GM19240 (cell line): ENCODE measurements around the gene UNKL.

Experiments
- DNase-seq: peaks from one replicate; pipeline ENCODE4 v3.0.0; 2011; ENCODE audit warnings: low spot score; ENCODE audit not compliant: insufficient read length

UNKL gene

DNA sequence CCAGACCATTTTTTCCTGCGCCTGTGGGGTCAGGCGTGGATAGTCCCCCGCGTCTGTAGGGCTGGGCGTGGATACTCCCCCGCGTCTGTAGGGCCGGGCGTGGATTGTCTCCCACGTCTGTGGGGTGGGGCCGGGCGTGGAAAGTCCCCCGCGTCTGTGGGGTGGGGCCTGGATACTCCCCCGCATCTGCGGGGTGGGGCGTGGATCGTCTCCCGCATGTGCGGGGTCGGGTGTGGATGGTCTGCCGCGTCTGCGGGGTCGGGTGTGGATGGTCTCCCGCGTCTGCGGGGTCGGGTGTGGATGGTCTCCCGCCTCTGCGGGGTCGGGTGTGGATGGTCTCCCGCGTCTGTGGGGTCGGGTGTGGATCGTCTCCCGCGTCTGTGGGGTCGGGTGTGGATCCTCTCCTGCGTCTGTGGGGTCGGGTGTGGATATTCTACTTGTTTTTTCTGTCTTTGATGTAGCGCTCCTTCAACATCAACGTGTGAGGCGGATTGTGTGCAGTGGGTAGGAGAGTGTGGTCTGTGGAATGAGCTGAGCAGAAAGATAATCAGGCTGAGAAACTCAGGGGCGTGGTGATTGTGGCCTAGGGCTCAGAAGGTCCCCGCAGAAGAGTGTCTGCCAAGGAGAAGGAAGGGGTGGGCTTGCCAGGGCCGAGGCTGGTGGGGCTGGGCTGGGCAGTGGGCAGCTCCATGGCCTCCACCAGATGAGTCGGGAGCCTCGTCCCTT, 59.5 kb downstream of the UNKL start:
- no peak for DNase-seq

DNA sequence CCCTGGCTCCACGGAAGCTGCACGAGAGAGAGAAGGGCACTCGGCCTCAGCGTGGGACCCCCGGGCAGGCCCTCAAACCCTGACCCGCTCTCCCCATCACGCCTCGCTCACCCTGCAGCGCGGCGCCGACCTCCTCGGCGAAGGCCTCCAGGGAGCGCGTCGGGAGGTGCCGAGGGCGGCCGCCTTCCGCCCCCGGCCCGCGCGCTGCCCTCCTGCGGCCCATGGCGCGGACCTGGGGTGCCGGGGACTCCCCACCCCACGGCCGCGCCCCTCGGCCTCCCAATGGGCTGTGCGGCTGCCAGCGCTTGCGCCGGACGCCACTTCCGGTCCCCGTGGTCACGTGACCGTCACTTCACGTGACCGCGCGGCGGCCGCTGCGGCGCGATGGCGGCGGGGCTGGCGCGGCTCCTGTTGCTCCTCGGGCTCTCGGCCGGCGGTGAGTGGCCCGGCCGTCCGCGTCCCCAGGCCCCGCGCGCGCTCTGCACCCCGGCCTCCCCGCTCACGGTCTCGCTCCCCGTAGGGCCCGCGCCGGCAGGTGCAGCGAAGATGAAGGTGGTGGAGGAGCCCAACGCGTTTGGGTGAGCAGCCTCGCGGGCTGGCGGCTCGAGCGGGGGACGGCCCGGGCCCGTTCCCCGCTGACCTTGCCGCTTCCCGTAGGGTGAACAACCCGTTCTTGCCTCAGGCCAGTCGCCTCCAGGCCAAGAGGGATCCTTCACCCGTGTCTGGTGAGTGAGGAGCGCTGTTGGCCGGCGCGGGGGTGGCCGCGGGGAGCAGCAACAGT, 62.7 kb downstream of the UNKL start, which contains the start of the genes GNPTG and TSR3:
TSS of gene GNPTG (plus strand) at position 350 of the 781 bp plus-strand sequence. CDS start at position 385, 35 bp downstream.
TSS of gene TSR3 (minus strand) at position 297 of the 781 bp plus-strand sequence. CDS start at position 223, 74 bp downstream.
- DNase-seq = peak; percentile 91

DNA sequence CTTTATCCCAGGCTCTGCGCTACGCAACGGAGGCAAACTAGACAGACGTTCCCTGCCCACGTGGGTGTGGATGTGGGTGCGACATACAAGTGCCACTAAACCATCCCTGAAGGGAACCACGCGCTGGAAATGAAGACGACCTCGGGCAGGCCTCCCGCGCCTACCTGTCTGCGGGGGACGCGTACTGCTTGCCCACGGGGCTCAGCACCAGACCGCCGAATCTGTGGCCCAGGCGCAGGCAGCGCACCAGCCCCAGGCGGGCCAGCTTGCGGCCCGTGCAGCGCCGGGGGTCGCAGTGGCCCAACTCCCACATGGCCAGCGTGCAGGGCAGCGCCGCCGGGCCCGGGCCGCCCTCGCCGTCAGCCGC, 63.3 kb downstream of the UNKL start:
- no peak for DNase-seq

DNA sequence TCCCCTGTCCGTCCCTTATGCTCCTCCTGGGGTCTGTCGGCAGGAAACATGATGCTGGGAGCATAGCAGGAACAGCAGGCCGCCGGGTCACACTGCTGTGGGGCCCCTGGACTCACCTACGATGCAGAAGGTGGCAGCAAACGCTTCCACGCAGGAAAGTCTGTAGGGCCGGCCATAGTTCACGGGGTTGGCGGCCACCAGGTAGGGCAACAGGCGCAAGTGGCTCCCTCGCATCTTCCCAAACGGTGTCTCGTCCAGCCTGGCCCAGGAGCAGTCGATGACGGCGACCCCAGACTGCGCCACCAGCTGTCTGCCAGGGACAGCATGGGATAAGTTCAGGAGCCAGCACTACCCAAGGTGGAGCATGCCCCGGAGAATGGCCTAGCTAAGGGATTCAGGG, 63.8 kb downstream of the UNKL start:
- no peak for DNase-seq

DNA sequence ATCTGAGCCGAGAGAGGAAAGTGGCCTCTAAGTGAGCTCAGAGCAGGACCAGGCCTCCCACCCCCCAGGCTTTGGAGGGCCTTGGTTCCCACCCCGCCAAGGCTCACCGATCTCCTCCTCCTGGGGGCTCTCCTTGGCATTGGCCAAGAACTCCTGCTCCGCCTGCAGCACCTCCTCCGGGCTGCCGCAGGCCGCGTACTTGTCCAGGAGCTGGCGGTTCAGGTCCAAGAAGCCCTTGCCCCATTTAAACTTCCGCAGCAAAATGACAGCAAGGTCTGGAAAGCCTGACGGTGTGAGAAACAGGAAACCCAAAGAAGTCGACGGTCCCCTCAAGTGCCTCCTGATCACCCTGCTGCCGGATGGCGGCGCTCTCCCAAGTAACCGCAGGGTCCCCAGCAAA, 64.6 kb downstream of the UNKL start:
- DNase-seq = no peak

DNA sequence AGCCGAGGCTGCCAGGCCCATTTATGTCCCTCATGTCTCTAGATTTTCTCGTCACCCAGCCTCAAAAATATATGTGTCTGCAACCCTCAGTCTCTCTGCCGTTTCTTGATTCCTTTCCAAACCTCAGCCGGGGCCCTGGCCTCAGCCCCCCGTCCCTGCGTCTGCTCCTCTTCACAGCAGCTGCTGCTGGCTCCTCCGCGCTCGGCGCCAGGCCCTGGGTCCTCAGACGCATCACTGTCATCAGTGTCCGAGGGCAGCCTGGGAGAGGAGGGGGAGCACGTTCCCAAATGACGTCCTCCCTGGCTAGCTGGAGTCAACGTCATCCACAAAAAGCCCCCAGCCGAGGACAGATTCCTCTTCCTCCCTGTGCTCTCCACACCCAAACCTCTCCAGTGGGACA, 65.2 kb downstream of the UNKL start:
- no peak for DNase-seq

DNA sequence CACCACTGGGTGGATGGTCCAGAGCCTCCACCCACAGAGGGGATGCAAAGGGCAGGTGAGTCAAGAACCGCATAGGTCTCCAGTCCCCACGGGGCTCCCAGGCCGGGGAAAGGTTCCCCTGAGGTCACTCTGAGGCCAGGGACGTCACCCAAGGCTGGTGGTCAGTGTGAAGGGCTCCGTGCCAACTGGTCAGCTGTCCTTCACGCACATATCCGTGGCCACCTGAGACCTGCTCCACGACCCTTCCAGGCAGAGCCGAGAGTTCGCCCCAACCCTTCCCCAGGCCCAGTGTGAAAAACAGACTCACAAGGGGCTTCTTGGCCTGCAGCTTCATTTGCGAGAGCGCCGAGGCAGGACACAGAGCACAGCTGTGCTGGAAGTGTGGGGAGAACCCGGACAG, 65.6 kb downstream of the UNKL start:
- DNase-seq = no peak

DNA sequence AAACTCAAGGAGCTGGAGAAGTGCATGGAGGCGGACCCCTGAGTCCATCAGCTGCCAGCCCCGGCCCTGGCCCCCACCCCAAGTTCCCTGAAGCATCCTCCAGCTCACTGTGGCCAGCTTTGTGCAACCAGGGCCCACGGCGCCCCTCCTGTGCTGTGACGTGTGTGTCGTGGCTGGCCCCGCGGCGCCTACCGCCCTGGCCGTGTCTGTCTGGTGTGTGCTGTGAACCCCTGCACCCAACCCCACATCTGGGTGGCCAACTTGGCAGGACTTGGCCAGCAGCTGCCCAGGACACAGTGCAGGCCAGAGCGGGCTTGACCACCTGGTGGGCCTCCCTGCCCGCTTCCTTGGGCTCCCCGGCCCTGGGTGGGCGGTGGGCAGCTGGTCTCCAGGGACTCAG, 66.1 kb downstream of the UNKL start:
- no peak for DNase-seq

DNA sequence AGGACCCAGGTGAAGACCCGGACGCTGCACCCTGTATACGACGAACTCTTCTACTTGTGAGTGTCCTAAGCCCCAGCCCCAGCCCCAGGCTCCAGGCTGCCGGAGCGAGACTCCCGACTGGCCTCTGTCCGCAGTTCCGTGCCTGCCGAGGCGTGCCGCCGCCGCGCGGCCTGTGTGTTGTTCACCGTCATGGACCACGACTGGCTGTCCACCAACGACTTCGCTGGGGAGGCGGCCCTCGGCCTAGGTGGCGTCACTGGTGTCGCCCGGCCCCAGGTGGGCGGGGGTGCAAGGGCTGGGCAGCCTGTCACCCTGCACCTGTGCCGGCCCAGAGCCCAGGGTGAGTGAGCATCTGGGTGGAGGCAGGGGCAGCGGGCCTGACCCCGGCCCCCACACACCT, 66.5 kb downstream of the UNKL start:
- no peak for DNase-seq

DNA sequence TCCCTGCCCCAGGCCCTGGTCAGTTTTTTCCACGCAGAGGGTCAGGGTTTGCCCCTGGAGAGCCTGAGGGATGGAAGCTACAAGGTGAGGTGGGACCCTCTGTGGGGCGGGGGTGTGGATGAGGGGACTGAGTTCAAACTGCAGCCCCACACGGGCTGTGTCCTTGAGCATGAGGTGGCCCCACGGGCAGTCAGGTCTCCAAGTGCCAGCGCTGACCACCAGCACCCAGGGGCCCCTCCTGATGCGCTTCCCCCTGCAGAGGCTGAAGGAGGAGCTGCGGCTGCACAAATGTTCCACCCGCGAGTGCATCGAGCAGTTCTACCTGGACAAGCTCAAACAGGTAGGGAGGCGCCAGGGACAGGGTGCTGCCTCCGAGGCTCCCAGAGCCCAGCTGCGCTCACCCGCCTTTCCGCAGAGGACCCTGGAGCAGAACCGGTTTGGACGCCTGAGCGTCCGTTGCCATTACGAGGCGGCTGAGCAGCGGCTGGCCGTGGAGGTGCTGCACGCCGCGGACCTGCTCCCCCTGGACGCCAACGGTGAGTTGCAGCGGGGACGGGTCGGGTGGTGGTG, 67.1 kb downstream of the UNKL start:
- DNase-seq = no peak

DNA sequence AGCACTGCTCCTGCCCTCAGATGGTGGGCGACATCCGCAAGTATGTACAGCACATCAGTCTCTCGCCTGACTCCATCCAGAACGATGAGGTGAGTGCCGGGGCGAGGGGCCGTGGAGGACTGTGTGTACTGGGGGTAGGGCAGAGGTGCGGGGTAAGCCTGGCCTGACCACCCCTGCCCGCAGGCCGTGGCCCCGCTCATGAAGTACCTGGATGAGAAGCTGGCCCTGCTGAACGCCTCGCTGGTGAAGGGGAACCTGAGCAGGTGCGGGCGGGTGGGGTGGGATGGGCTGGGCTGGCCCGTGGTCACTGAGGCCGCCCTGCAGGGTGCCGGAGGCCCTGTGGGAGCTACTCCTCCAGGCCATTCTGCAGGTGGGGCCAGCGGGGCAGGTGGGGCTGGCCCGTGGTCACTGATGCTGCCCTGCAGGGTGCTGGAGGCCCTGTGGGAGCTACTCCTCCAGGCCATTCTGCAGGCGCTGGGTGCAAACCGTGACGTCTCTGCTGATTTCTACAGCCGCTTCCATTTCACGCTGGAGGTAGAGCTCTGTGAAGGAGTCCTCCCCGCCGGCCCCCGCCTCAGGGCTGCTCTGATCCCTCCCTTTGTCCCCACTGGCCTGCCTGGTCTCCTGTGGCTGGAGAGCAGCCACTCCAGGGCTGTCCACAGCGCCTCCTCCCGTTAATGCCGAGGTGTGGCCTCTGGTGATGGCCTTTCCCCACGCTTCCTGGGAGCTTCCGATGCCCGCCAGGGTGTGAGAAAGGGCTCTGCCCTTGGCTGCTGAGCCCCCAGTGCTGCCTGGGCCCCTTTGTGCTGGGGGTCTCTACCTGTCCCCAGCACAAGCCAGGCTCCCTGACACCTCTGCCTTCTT, 67.8 kb downstream of the UNKL start:
- no peak for DNase-seq

DNA sequence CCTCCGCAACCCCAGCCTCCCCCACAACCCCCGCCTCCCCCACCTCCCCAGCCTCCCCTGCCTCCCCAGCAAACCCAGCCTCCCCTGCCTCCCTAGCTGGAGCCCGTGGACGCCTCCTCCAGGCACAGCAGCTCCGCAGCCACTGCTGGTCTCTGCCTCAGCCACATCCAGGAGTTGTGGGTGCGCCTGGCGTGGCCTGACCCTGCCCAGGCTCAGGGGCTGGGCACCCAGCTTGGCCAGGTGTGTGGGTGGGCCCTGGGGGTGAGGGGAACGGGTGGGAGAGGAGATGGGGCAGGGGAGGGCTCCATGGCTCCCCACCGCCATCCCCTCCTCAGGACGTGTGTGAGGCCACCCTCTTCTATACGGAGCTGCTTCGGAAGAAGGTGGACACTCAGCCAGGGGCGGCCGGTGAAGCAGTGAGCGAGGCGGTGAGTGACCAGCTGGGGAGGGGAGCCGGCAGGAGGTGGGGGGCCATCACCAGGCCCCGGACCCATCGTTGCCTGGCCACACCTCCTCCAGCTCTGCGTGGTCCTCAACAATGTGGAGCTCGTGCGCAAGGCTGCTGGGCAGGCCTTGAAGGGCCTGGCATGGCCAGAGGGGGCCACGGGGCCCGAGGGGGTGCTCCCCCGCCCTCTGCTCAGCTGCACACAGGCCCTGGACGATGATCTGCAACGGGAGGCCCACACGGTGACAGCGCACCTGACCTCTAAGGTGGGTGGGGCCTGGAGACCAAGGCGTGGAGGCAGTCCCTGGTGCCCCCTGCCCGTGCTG, 68.7 kb downstream of the UNKL start:
- no peak for DNase-seq

DNA sequence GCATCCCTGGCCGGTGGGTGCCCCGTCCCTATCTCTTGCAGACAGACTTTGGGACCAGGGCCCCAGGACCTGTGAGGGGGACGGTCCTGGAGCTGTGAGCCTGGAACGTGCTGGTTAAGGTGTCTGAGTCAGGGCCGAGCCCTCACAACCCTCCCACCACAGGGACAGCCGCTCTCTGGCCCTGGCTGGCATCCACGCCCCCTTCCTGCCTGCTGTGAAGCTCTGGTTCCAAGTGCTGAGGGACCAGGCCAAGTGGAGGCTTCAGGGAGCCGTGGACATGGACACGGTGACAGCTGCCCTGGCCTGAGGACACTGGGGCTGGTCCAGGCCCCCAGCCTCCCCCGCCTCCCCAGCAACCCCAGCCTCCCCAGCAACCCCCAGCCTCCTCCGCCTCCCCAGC, 69.4 kb downstream of the UNKL start:
- DNase-seq = no peak

DNA sequence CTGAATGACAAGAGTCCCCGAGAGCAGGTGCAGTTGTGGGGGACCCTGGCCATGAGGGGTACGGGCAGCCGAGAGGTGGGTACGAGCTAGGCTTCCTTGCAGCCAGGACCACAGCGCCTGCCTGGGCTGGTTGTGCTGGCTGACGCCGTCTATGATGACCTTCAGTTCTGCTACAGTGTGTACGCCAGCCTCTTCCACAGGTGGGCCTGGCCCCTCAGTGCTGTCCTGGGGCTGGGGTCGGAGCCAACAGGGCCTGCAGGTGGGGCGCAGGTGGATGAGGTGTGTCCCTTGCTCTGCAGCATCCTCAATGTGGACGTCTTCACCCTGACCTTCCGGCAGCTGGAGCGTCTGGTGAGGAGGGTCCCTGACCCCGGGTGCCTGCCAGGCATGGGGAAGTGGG, 70.0 kb downstream of the UNKL start:
- no peak for DNase-seq

DNA sequence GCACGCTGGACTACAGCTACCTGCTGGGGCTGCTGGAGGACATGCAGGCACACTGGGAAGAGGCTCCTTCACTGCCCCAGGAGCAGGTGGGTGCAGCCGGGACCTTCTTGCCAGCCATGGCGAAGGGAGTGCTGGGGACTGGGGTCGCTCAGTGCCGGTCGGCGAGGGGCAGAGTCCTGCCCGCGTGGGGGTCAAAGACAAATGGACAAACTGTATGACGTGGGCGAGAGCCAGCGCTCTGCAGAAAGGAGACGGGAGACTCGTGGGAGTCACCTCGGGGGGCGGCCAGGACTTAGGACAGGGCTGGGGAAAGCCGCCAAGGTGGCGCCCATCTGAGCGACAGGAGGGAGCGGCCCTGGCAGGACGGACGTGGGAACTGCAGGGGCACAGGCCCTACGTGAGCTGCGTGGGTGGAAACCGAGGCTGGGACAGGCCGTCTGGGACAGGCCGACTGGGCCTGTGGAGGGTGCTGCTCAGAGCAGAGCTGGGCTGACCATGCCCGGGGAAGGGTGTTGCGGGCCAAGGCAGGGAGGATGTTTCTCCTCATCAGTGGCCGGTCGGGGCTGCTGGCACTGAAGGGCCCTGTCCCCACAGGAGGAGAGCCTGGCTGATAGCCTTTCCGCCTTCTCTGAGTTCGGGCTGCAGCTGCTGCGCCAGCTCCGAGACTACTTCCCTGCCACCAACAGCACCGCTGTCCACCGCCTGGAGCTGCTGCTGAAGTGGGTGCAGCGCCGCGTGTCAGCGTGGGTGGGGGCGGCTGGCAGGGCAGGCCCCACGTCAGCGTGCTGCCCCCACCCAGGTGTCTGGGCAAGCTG, 70.9 kb downstream of the UNKL start:
- no peak for DNase-seq

DNA sequence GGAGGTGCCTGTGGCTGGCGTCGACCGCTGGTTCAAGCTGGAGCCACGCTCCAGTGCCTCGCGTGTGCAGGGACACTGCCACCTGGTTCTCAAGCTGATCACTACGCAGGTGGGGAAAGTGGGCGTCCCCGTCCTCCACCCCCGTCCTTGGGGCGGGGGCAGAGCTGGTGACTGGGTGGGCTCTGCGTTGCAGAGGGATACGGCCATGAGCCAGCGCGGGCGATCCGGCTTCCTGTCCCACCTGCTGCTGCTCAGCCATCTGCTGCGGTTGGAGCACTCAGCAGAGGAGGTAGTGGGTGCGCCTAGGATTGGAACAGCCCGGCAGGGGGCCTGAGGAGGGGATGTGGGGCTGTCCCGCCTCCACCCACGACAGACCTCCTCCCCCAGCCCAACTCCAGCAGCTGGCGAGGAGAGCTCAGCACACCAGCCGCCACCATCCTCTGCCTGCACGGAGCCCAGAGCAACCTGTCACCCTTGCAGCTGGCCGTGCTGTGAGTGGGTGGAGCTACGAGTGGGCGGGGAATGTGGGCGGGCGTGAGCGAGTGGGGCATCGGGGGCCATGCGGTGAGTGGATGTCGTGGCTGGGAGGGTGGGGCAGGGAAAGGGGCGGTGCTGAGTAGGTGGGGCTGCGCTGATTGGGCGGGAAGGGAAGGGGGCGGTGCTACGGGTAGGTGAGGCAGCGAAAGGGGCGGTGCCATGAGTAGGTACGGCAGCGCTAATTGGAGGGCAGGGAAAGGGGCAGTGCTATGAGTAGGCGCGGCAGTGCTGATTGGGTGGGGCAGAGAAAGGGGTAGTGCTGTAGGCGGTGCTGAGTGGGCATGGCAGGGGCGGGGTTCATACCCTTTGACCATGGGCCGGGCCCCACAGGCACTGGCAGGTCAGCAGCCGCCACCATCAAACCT, 71.7 kb downstream of the UNKL start:
- DNase-seq = peak; percentile 100

DNA sequence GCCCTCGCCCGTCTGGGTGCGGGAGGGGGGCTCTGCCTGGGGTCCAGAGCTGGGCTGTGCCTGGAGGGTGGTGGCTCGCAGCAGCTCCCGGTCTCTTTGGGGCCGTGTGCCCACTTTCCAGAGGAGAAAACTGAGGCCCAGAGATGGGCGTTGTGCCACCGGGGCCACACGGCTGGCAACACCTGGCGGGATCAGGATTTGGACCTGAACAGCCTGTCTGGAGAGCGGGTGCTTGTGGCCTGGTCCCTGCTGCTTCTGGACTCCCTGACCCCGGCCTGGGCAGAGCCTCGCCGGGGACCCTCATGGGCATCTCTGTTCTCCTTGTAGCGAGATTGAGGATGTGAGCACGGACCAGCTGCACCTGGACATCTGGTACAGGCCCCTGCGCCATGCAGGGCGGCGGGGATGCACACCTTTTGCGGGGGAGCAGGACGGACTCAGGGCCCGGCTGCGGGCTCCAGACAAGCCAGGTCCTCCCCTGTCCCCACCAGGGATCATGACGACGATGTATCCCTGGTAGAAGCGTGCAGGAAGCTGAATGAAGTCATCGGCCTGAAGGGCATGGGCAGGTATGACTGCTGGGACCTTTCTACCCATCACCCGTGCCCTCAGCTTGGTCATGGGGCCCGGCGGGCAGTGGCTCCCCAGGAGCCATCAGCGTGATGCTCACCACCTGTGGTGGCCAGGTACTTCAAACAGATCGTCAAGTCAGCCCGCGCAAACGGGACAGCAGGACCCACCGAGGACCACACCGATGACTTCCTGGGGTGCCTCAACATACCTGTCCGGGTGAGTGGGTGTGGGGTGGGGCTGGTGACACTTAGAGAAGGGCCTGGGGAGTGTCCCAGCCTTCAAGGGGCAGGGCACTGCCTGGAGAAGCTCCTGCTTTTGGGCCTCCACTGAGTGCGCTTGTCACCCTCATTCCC, 72.7 kb downstream of the UNKL start:
- no peak for DNase-seq
